K562 (cell line): ENCODE measurements around the gene WWTR1. TPM values are rescaled to one million over a fixed set of nuclear protein-coding genes. Genes with fewer than 3 reads are reported as not detected.

Source experiments
- CREBBP ChIP-seq: IDR thresholded peaks from one replicate; pipeline ENCODE4 v1.6.1; 2012; ENCODE audit warnings: low read depth, mild to moderate bottlenecking, control low read depth, inconsistent platforms, low read length
- TAF9B ChIP-seq: fragments of 450-650 bp; IDR thresholded peaks from 2 replicates; pipeline ENCODE4 v1.6.1; 2018; ENCODE audit warnings: mild to moderate bottlenecking; ENCODE audit not compliant: partially characterized antibody
- ZNF12 ChIP-seq: sonication (generic); formaldehyde crosslinking; IDR thresholded peaks from 2 replicates; pipeline ENCODE4 v1.4.0; 2020; ENCODE audit warnings: mild to moderate bottlenecking, missing genetic modification reagents
- ZNF584 ChIP-seq: fragments of 200-800 bp; sonication (Bioruptor generic); IDR thresholded peaks from 2 replicates; pipeline ENCODE4 v1.6.1; 2016; ENCODE audit warnings: low read depth, mild to moderate bottlenecking, missing genetic modification characterization, missing compliant biosample characterization
- polyA plus RNA-seq, 8 experiments: library from polyadenylated mRNA; depleted of rRNA in 4 of 8; stranded (reverse) in 5 of 8; unstranded in 3 of 8; fragments of >200 nt; fragmentation: Nextera tagmentation in 2 of 8; fragmentation: Illumina TruSeq in 1 of 8; extraction: Ambion mirVana in 2 of 8; extraction: Trizol in 1 of 8; gene quantifications; 2 replicates each; pipeline versions ENCODE4 v1.2.1 to v1.2.3, GENCODE V29; 2011 to 2014; ENCODE audit warnings: inconsistent platforms in 1 of 8, missing spikeins in 1 of 8
- total RNA-seq, 7 experiments: library from RNA; depleted of rRNA in 6 of 7; stranded (reverse); fragments of >200 nt in 6 of 7; fragmentation: Illumina TruSeq in 2 of 7; extraction: Trizol in 2 of 7; gene quantifications; 2 replicates each; pipeline versions ENCODE4 v1.2.1 to v1.2.3, GENCODE V29; 2011 to 2021; ENCODE audit warnings: low replicate concordance in 1 of 7
- TF ChIP-seq, protein P1 (sequence below): sonication (generic); formaldehyde crosslinking; IDR thresholded peaks from 2 replicates; pipeline ENCODE4 v1.8.0; 2022; ENCODE audit warnings: missing genetic modification reagents, mild to moderate bottlenecking, borderline replicate concordance
- TF ChIP-seq, protein P2 (sequence below): fragments of 200-800 bp; sonication (Bioruptor generic); IDR thresholded peaks from 2 replicates; pipeline ENCODE4 v1.6.1; 2016; ENCODE audit warnings: missing genetic modification characterization, missing compliant biosample characterization

WWTR1 gene
- total and polyA plus RNA-seq, 9 of the 15 experiments (the other 6 are each of a cell fraction or from before 2014, with no cell fraction given) = 0.04 to 1.5 (median 0.60) TPM

DNA sequence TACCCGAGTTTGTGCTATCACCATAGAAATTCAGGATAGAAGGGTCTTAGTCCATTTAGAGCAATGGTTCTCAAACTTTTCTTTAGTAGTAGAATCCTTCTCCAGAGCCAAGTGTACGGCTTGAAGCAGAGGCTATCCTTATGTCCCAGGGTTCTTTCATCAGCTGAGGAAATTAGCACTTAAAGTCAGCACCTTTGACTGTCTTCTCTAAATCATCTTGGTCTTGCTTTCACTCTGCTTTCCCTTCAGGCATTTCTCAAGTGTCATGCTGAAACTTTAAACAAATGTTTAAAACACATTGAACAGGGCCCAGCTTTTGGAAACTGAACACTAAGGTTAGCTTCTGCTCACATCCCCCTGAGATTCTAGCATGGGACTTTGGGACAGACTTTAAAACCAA is 105.1 kb downstream of the WWTR1 start (continued):
- TF ChIP-seq, protein P1, sequence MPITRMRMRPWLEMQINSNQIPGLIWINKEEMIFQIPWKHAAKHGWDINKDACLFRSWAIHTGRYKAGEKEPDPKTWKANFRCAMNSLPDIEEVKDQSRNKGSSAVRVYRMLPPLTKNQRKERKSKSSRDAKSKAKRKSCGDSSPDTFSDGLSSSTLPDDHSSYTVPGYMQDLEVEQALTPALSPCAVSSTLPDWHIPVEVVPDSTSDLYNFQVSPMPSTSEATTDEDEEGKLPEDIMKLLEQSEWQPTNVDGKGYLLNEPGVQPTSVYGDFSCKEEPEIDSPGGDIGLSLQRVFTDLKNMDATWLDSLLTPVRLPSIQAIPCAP (CRISPR knock-in tag) = no peak
- TF ChIP-seq ZNF12 (CRISPR knock-in tag) (no peak), ZNF584 (no peak), CREBBP (no peak), TAF9B (no peak)
- TF ChIP-seq, protein P2, sequence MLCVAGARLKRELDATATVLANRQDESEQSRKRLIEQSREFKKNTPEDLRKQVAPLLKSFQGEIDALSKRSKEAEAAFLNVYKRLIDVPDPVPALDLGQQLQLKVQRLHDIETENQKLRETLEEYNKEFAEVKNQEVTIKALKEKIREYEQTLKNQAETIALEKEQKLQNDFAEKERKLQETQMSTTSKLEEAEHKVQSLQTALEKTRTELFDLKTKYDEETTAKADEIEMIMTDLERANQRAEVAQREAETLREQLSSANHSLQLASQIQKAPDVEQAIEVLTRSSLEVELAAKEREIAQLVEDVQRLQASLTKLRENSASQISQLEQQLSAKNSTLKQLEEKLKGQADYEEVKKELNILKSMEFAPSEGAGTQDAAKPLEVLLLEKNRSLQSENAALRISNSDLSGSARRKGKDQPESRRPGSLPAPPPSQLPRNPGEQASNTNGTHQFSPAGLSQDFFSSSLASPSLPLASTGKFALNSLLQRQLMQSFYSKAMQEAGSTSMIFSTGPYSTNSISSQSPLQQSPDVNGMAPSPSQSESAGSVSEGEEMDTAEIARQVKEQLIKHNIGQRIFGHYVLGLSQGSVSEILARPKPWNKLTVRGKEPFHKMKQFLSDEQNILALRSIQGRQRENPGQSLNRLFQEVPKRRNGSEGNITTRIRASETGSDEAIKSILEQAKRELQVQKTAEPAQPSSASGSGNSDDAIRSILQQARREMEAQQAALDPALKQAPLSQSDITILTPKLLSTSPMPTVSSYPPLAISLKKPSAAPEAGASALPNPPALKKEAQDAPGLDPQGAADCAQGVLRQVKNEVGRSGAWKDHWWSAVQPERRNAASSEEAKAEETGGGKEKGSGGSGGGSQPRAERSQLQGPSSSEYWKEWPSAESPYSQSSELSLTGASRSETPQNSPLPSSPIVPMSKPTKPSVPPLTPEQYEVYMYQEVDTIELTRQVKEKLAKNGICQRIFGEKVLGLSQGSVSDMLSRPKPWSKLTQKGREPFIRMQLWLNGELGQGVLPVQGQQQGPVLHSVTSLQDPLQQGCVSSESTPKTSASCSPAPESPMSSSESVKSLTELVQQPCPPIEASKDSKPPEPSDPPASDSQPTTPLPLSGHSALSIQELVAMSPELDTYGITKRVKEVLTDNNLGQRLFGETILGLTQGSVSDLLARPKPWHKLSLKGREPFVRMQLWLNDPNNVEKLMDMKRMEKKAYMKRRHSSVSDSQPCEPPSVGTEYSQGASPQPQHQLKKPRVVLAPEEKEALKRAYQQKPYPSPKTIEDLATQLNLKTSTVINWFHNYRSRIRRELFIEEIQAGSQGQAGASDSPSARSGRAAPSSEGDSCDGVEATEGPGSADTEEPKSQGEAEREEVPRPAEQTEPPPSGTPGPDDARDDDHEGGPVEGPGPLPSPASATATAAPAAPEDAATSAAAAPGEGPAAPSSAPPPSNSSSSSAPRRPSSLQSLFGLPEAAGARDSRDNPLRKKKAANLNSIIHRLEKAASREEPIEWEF (CRISPR knock-in tag) = no peak
